ENCODE results near the gene HOXD13. TPM values are rescaled to one million over a fixed set of nuclear protein-coding genes. Genes with fewer than 3 reads are reported as not detected.

Gene HOXD13
- total RNA-seq, 1 experiment from 2014 or later = not detected

- peaks cover 11% of the 10 kb centered on the region for H3K27me3 ChIP-seq (replicated peaks; ENCODE audit: control insufficient read depth, insufficient read depth, low read length)
- H3K4me1 ChIP-seq = peaks cover 9% of the 10 kb centered on the region; the same call in 1 of the 2 replicates
- peak in 1 of 2 experiments; percentile 46 for TF ChIP-seq CTCF (IDR thresholded peaks at IDR 0.05; ENCODE audit: insufficient read depth in 1 of 2, low read depth in 1 of 2, low read length in 1 of 2, severe bottlenecking in 1 of 2, unreplicated experiment in 1 of 2)
- POLR2A ChIA-PET = no interaction called here
- H3K9me3 Mint-ChIP-seq (ENCODE audit: unreplicated experiment) = no peaks in the 10 kb centered on the region
- no peaks in the 10 kb centered on the region for H3K9me3 ChIP-seq
- DNase-seq = no peak
- peaks cover 62% of the 10 kb centered on the region for H3K27me3 Mint-ChIP-seq (ENCODE audit: insufficient read depth, unreplicated experiment)
- intact Hi-C loops (cut with micrococcal nuclease; ENCODE audit: unreplicated experiment) = no loop called here
- BruUV-seq (replicated peaks) = no TSS peak
- H3K36me3 Mint-ChIP-seq (ENCODE audit: insufficient read depth, unreplicated experiment) = no peaks in the 10 kb centered on the region
- no peak overlapping the region for H3K27ac Mint-ChIP-seq (ENCODE audit: unreplicated experiment)
- H3K4me3 ChIP-seq (ENCODE audit: low read depth, low read length) = no peak overlapping the region
- H3K36me3 ChIP-seq (ENCODE audit: control insufficient read depth, insufficient read depth, low read length) = no peaks in the 10 kb centered on the region
- no peaks in the 10 kb centered on the region for H3K4me1 Mint-ChIP-seq (ENCODE audit: low read depth, unreplicated experiment)
- H3K4me3 Mint-ChIP-seq (ENCODE audit: unreplicated experiment) = no peak overlapping the region
- CTCF ChIA-PET = no interaction called here
Measured at GRCh38 chr2:176118601-176119339, 26.2 kb downstream of the HOXD13 start.

- DNase-seq = no peak
- peaks cover 67% of the 10 kb centered on the region for H3K27me3 Mint-ChIP-seq (ENCODE audit: insufficient read depth, unreplicated experiment)
- H3K36me3 ChIP-seq (ENCODE audit: control insufficient read depth, insufficient read depth, low read length) = no peaks in the 10 kb centered on the region
- H3K4me1 ChIP-seq = peaks cover 9% of the 10 kb centered on the region; the same call in 1 of the 2 replicates
- no peaks in the 10 kb centered on the region for H3K36me3 Mint-ChIP-seq (ENCODE audit: insufficient read depth, unreplicated experiment)
- no peak overlapping the region for H3K27ac Mint-ChIP-seq (ENCODE audit: unreplicated experiment)
- H3K9me3 Mint-ChIP-seq (ENCODE audit: unreplicated experiment) = no peaks in the 10 kb centered on the region
- H3K27me3 ChIP-seq (replicated peaks; ENCODE audit: control insufficient read depth, insufficient read depth, low read length) = peaks cover 11% of the 10 kb centered on the region
- BruUV-seq (replicated peaks) = no TSS peak
- ChIA-PET POLR2A (no interaction called here), CTCF (interaction anchor here (0.6 to 2.2 kb wide), 3 partner anchors 9 to 534 kb away, joined by 3 to 7 read pairs (median 5); no protein-coding TSS in a partner anchor)
- H3K4me1 Mint-ChIP-seq (ENCODE audit: low read depth, unreplicated experiment) = no peaks in the 10 kb centered on the region
- intact Hi-C loops (cut with micrococcal nuclease; ENCODE audit: unreplicated experiment) = loop anchor here (10.0 kb wide), 2 partner anchors 264 to 694 kb away; no protein-coding TSS in a partner anchor
- H3K4me3 ChIP-seq (ENCODE audit: low read depth, low read length) = no peak overlapping the region
- H3K9me3 ChIP-seq = no peaks in the 10 kb centered on the region
- no peak for TF ChIP-seq CTCF (IDR thresholded peaks at IDR 0.05; ENCODE audit: insufficient read depth in 1 of 2, low read depth in 1 of 2, low read length in 1 of 2, severe bottlenecking in 1 of 2, unreplicated experiment in 1 of 2)
- H3K4me3 Mint-ChIP-seq (ENCODE audit: unreplicated experiment) = no peak overlapping the region
Measured at GRCh38 chr2:176120364-176121189, 28.1 kb downstream of the HOXD13 start.
